Ovary (tissue), 9 donors: ENCODE results near the gene MGAT5B. TPM values are rescaled to one million over a fixed set of nuclear protein-coding genes. Genes with fewer than 3 reads are reported as not detected.

Experiments used
- DNase-seq, 5 donors: peaks; one replicate each; pipeline ENCODE4 v3.0.0-alpha.2; 2019 to 2020
- H3K27ac ChIP-seq, 2 donors: fragments of 200-600 bp; one replicate each; pipeline versions ENCODE4 v1.5.1 to v1.8.0; 2019 to 2022
- H3K27me3 ChIP-seq: fragments of 200-600 bp; one replicate; pipeline ENCODE4 v1.8.0; 2022
- H3K36me3 ChIP-seq: fragments of 200-600 bp; sonication (generic); one replicate; pipeline ENCODE4 v1.5.1; 2019
- H3K4me1 ChIP-seq: one replicate; pipeline ENCODE4 v1.8.1; 2013; ENCODE audit warnings: mild to moderate bottlenecking, moderate library complexity; ENCODE audit not compliant: insufficient read depth
- H3K4me3 ChIP-seq: fragments of 200-600 bp; sonication (generic); one replicate; pipeline ENCODE4 v1.5.1; 2017
- H3K9me3 ChIP-seq, 2 donors: fragments of 200-600 bp in 1 of 2; sonication (generic) in 1 of 2; one replicate each; pipeline versions ENCODE4 v1.5.1 to v1.8.1; 2013 to 2019; ENCODE audit warnings: mild to moderate bottlenecking in 1 of 2, moderate library complexity in 1 of 2
- CTCF ChIP-seq, 3 donors: fragments of 450-650 bp in 2 of 3; fragments of 200-600 bp in 1 of 3; IDR thresholded peaks; one replicate each; pipeline versions ENCODE4 v1.5.1 to v1.8.0; 2016 to 2022; ENCODE audit warnings: antibody characterized with exemption in 3 of 3, mild to moderate bottlenecking in 1 of 3
- EP300 ChIP-seq: sonication (generic); formaldehyde crosslinking; IDR thresholded peaks from one replicate; pipeline ENCODE4 v1.6.1; 2017; ENCODE audit warnings: antibody characterized with exemption
- POLR2A ChIP-seq: fragments of 450-650 bp; IDR thresholded peaks from one replicate; pipeline ENCODE4 v1.6.1; 2017; ENCODE audit warnings: antibody characterized with exemption, mild to moderate bottlenecking, moderate library complexity
- WGBS, 3 donors: extraction: QIAGEN DNeasy Blood & Tissue Kit in 1 of 3; methylation state at CpG; one replicate each; pipeline versions ENCODE4 v1.1.5 to v1.1.7; 2013 to 2017; 5-methylcytosine and 5-hydroxymethylcytosine counted together
- intact Hi-C, 4 donors: fragments of 100-400 bp; cut with DNase I; formaldehyde crosslinking; loops; one replicate each; pipeline versions ENCODE4 v1.11.0 to v1.15.1; 2022 to 2023
- polyA plus RNA-seq, 2 donors: library from polyadenylated mRNA; stranded (reverse); fragments of 200-250 nt in 1 of 2; fragments of 350-450 nt in 1 of 2; fragmentation: Illumina TruSeq in 1 of 2; extraction: RNeasy Lipid Tissue Mini Kit (QIAGEN cat#74804) in 1 of 2; gene quantifications; one replicate each; pipeline ENCODE4 v1.2.3, GENCODE V29; 2013 to 2014
- total RNA-seq, 7 donors: library from RNA; depleted of rRNA in 2 of 7; stranded (reverse); fragments of >200 nt in 2 of 7; fragmentation: NEBNext Ultra II Directional in 3 of 7; extraction: Animal tissue kit (Norgen Biotek cat#: 25700) in 3 of 7; gene quantifications; one replicate each; pipeline versions ENCODE4 v1.1.0 to v1.2.4, GENCODE V29; 2016 to 2023
- donor health status: DM: no; HTN: no; CAD: no; lungs with moderate emphysema.
- donor health status: DM: no; HTN: no; CAD: no.
- donor health status: Bipolar disorder and iron deficiency.
- donor health status: DM: yes; HTN: yes; CAD: no.
- donor health status: DM: no; HTN: no; CAD: no.
- donor health status: DM: yes; HTN: yes; CAD: no.

Gene MGAT5B
- total and polyA plus RNA-seq, 9 donors = 0.23 to 3.6 (median 0.77) TPM; not detected in 1

- no peak overlapping the region for H3K27ac ChIP-seq
- peaks cover 1% of the 10 kb centered on the region for H3K4me1 ChIP-seq
- WGBS, 3 donors = 2 to 3% (median 2%) methylated on average over 39 to 80 of the region's 80 CpGs
- H3K27me3 ChIP-seq = peaks cover 9% of the 10 kb centered on the region
- intact Hi-C loops = loop anchor here (5.0 to 10.0 kb wide), 5 partner anchors 183 to 385 kb away; no protein-coding TSS in a partner anchor
- TF ChIP-seq CTCF (IDR thresholded peaks at IDR 0.05) = no peak
- no peak for TF ChIP-seq POLR2A
- no peak for TF ChIP-seq EP300
- H3K9me3 ChIP-seq = no peaks in the 10 kb centered on the region
- DNase-seq = no peak
- H3K36me3 ChIP-seq = no peaks in the 10 kb centered on the region
- no peak overlapping the region for H3K4me3 ChIP-seq
Observed at GRCh38 chr17:76869496-76870376, 1.5 kb downstream of the MGAT5B start.

GRCh38 chr17:76870377-76870714 is 2.1 kb downstream of the MGAT5B start:
- H3K4me3 ChIP-seq = no peak overlapping the region
- no peaks in the 10 kb centered on the region for H3K36me3 ChIP-seq
- peaks cover 1% of the 10 kb centered on the region for H3K4me1 ChIP-seq
- intact Hi-C loops = no loop called here
- no peak overlapping the region for H3K27ac ChIP-seq
- WGBS, 3 donors = 4 to 6% (median 4%) methylated on average over 16 of the region's 16 CpGs
- H3K9me3 ChIP-seq = no peaks in the 10 kb centered on the region
- no peak for DNase-seq
- peaks cover 9% of the 10 kb centered on the region for H3K27me3 ChIP-seq
- no peak for TF ChIP-seq POLR2A
- TF ChIP-seq EP300 = no peak
- TF ChIP-seq CTCF (IDR thresholded peaks at IDR 0.05) = no peak

GRCh38 chr17:76871668-76872067 is 3.5 kb downstream of the MGAT5B start:
- Histone ChIP-seq H3K4me1 (peaks cover 1% of the 10 kb centered on the region), H3K36me3 (no peaks in the 10 kb centered on the region), H3K4me3 (no peak overlapping the region), H3K27me3 (peaks cover 9% of the 10 kb centered on the region), H3K9me3 (no peaks in the 10 kb centered on the region), H3K27ac (no peak overlapping the region)
- no peak for DNase-seq
- intact Hi-C loops = no loop called here
- 83 to 88% (median 87%) methylated on average over 4 of the region's 4 CpGs for WGBS, 3 donors
- no peak for TF ChIP-seq EP300
- no peak for TF ChIP-seq CTCF (IDR thresholded peaks at IDR 0.05)
- TF ChIP-seq POLR2A = no peak

- Histone ChIP-seq H3K9me3 (no peaks in the 10 kb centered on the region), H3K27me3 (peaks cover 9% of the 10 kb centered on the region), H3K36me3 (no peaks in the 10 kb centered on the region), H3K4me1 (peaks cover 1% of the 10 kb centered on the region), H3K4me3 (no peak overlapping the region), H3K27ac (no peak overlapping the region)
- DNase-seq = no peak
- WGBS, 3 donors = 66 to 75% (median 67%) methylated on average over 14 of the region's 14 CpGs
- TF ChIP-seq POLR2A (no peak), EP300 (no peak), CTCF (IDR thresholded peaks at IDR 0.05) (no peak)
- intact Hi-C loops = no loop called here
Observed at GRCh38 chr17:76872221-76872873, 4.1 kb downstream of the MGAT5B start.
